Mesenchymal stem cell (in vitro differentiated cells and primary cell): ENCODE results near the gene MAOB.

Source experiments
- DNase-seq: peaks from one replicate; pipeline ENCODE4 v3.0.0-alpha.2; 2013
- H2AFZ ChIP-seq: one replicate; pipeline ENCODE4 v1.6.1; 2013; ENCODE audit warnings: low read depth, mild to moderate bottlenecking, control low read depth, inconsistent platforms, low read length, moderate library complexity
- H2AK5ac ChIP-seq: 2 replicates; pipeline ENCODE4 v1.6.1; 2013; ENCODE audit warnings: low read length, moderate library complexity, mild to moderate bottlenecking, inconsistent platforms; ENCODE audit not compliant: severe bottlenecking
- H2BK120ac ChIP-seq: one replicate; pipeline ENCODE4 v1.6.1; 2013; ENCODE audit warnings: low read depth, mild to moderate bottlenecking, inconsistent platforms, low read length, moderate library complexity
- H2BK12ac ChIP-seq, 2 experiments: one replicate each; pipeline ENCODE4 v1.6.1; 2013; ENCODE audit warnings: inconsistent platforms in 2 of 2, low read length in 2 of 2, mild to moderate bottlenecking in 2 of 2, moderate library complexity in 2 of 2, control low read depth in 1 of 2
- H2BK15ac ChIP-seq: one replicate; pipeline ENCODE4 v1.6.1; 2013; ENCODE audit warnings: mild to moderate bottlenecking, low read depth, inconsistent platforms; ENCODE audit not compliant: poor library complexity, severe bottlenecking
- H2BK5ac ChIP-seq: 2 replicates; pipeline ENCODE4 v1.6.1; 2013; ENCODE audit warnings: low read depth, mild to moderate bottlenecking, low read length, control low read depth, inconsistent platforms; ENCODE audit not compliant: poor library complexity, severe bottlenecking
- H3K14ac ChIP-seq, 2 experiments: one replicate each; pipeline ENCODE4 v1.6.1; 2013; ENCODE audit warnings: inconsistent platforms in 2 of 2, low read length in 2 of 2, control low read depth in 1 of 2, mild to moderate bottlenecking in 1 of 2, moderate library complexity in 1 of 2
- H3K18ac ChIP-seq, 2 experiments: one replicate each; pipeline ENCODE4 v1.6.1; 2013; ENCODE audit warnings: inconsistent platforms in 2 of 2, low read length in 2 of 2, control low read depth in 1 of 2, low read depth in 1 of 2, mild to moderate bottlenecking in 1 of 2
- H3K23ac ChIP-seq, 2 experiments: one replicate each; pipeline ENCODE4 v1.6.1; 2013; ENCODE audit warnings: inconsistent platforms in 2 of 2, low read length in 2 of 2, mild to moderate bottlenecking in 2 of 2, moderate library complexity in 2 of 2, control low read depth in 1 of 2
- H3K27ac ChIP-seq: 2 replicates; pipeline ENCODE4 v1.5.1; 2013; ENCODE audit warnings: mild to moderate bottlenecking, moderate library complexity, low read length, control low read depth, inconsistent platforms; ENCODE audit not compliant: poor library complexity, severe bottlenecking
- H3K27me3 ChIP-seq, 2 experiments: 2 replicates each; pipeline versions ENCODE4 v1.6.1 to v1.7.0; 2013; ENCODE audit warnings: low read length in 2 of 2, mild to moderate bottlenecking in 2 of 2, moderate library complexity in 2 of 2, control low read depth in 1 of 2, inconsistent platforms in 1 of 2; ENCODE audit not compliant: control insufficient read depth in 1 of 2, insufficient read depth in 1 of 2
- H3K36me3 ChIP-seq, 2 experiments: 2 replicates each; pipeline versions ENCODE4 v1.6.1 to v1.7.0; 2013; ENCODE audit warnings: low read length in 2 of 2, control low read depth in 1 of 2, inconsistent platforms in 1 of 2, low read depth in 1 of 2, mild to moderate bottlenecking in 1 of 2; ENCODE audit not compliant: insufficient read depth in 2 of 2, control insufficient read depth in 1 of 2
- H3K4ac ChIP-seq, 2 experiments: one replicate each; pipeline ENCODE4 v1.6.1; 2013; ENCODE audit warnings: inconsistent platforms in 2 of 2, low read length in 2 of 2, mild to moderate bottlenecking in 2 of 2, moderate library complexity in 2 of 2, control low read depth in 1 of 2, low read depth in 1 of 2
- H3K4me1 ChIP-seq: 2 replicates; pipeline ENCODE4 v1.6.1; 2013; ENCODE audit warnings: low read depth, low read length, control low read depth; ENCODE audit not compliant: control insufficient read depth, insufficient read depth
- H3K4me2 ChIP-seq: 2 replicates; pipeline ENCODE4 v1.6.1; 2013; ENCODE audit warnings: low read length, mild to moderate bottlenecking, inconsistent platforms; ENCODE audit not compliant: poor library complexity, severe bottlenecking
- H3K4me3 ChIP-seq, 2 experiments: 2 replicates each; pipeline versions ENCODE4 v1.5.1 to v1.7.0; 2013; ENCODE audit warnings: low read length in 2 of 2, mild to moderate bottlenecking in 2 of 2, control low read depth in 1 of 2, low read depth in 1 of 2; ENCODE audit not compliant: insufficient read depth in 1 of 2
- H3K79me1 ChIP-seq: replicated peaks from 2 replicates; pipeline ENCODE4 v1.6.1; 2013; ENCODE audit warnings: mild to moderate bottlenecking, control low read depth, low read length, inconsistent platforms; ENCODE audit not compliant: poor library complexity, severe bottlenecking
- H3K9ac ChIP-seq: 2 replicates; pipeline ENCODE4 v1.7.0; 2013; ENCODE audit warnings: mild to moderate bottlenecking, low read length, moderate library complexity
- H3K9me3 ChIP-seq: 2 replicates; pipeline ENCODE4 v1.7.0; 2013; ENCODE audit warnings: mild to moderate bottlenecking, low read length; ENCODE audit not compliant: control insufficient read depth
- H4K8ac ChIP-seq: one replicate; pipeline ENCODE4 v1.6.1; 2013; ENCODE audit warnings: inconsistent platforms, mild to moderate bottlenecking, low read length, moderate library complexity
- H4K91ac ChIP-seq: one replicate; pipeline ENCODE4 v1.6.1; 2013; ENCODE audit warnings: mild to moderate bottlenecking, low read length, inconsistent platforms
- WGBS: methylation state at CpG from one replicate; pipeline ENCODE4 v1.1.7; 2013; ENCODE audit warnings: mixed read lengths; 5-methylcytosine and 5-hydroxymethylcytosine counted together

The MAOB gene

DNA sequence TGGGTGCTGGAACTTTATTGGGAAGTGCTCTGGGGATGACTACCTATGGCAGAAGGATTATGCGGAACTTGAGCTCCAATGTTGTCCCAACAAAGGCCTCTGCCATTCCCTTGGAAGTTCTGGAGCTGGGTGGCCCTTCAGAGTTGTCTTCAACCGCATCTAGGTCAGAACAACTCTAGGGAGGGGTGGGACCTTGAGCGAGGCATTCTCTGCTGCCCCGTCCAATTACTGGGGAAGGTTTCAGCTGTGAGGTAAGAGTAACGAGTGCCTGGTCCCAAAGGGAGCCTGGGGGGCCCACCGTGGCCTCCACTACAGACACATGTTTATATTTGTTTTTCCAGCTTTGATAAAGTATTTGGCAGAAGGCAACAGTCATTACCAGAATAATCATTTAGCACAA lies 146.7 kb downstream of the MAOB start:
- Histone ChIP-seq H3K27me3 (peaks cover 0 to 4% of the 10 kb centered on the region in 2 experiments), H3K4me2 (no peak overlapping the region), H3K9ac (no peak overlapping the region), H3K14ac (no peak overlapping the region), H3K79me1 (no peaks in the 10 kb centered on the region), H2AK5ac (no peak overlapping the region), H3K4ac (no peak overlapping the region), H3K4me3 (no peak overlapping the region), H2AFZ (no peak overlapping the region), H3K27ac (no peak overlapping the region), H2BK12ac (no peak overlapping the region), H3K18ac (no peak overlapping the region), H3K4me1 (no peaks in the 10 kb centered on the region), H3K36me3 (no peaks in the 10 kb centered on the region), H4K91ac (no peak overlapping the region), H2BK5ac (no peak overlapping the region), H2BK15ac (no peak overlapping the region), H4K8ac (no peak overlapping the region), H2BK120ac (no peak overlapping the region), H3K9me3 (no peaks in the 10 kb centered on the region), H3K23ac (no peak overlapping the region)
- DNase-seq = no peak
- 95% methylated on average over 2 of the region's 6 CpGs for WGBS

DNA sequence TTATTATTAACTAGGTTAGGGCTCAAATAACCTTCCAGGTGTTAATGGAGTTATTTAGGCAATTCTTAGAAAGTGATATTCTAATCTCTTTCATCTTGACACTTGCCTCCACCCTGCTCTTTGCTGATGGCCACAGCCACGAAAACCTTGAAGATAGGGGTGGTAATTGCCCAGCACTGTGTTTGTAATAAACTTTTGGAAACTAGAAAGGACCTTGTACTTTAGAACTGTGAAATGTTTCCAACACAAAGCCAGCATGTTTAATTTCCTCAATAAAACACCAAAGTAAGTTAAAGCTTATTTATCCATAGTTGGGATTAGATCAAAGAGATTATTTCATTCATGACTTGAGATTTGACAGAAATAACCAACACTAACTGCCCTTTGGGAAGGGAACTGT lies 147.8 kb downstream of the MAOB start:
- H2AFZ ChIP-seq = no peak overlapping the region
- no peak overlapping the region for H2BK15ac ChIP-seq
- no CpG with 5 or more reads among the region's 1 CpG for WGBS
- H3K27ac ChIP-seq = no peak overlapping the region
- no peak overlapping the region for H2BK12ac ChIP-seq
- no peaks in the 10 kb centered on the region for H3K4me1 ChIP-seq
- H3K18ac ChIP-seq = no peak overlapping the region
- no peak overlapping the region for H3K4ac ChIP-seq
- no peak overlapping the region for H2BK5ac ChIP-seq
- H4K8ac ChIP-seq = no peak overlapping the region
- H3K79me1 ChIP-seq = no peaks in the 10 kb centered on the region
- no peaks in the 10 kb centered on the region for H3K9me3 ChIP-seq
- no peak overlapping the region for H2AK5ac ChIP-seq
- no peak overlapping the region for H4K91ac ChIP-seq
- no peak overlapping the region for H3K4me2 ChIP-seq
- H3K9ac ChIP-seq = no peak overlapping the region
- no peak for DNase-seq
- H3K4me3 ChIP-seq = no peak overlapping the region
- H2BK120ac ChIP-seq = no peak overlapping the region
- H3K14ac ChIP-seq = no peak overlapping the region
- H3K23ac ChIP-seq = no peak overlapping the region
- H3K27me3 ChIP-seq = peaks cover 0 to 4% of the 10 kb centered on the region in 2 experiments
- H3K36me3 ChIP-seq = no peaks in the 10 kb centered on the region

DNA sequence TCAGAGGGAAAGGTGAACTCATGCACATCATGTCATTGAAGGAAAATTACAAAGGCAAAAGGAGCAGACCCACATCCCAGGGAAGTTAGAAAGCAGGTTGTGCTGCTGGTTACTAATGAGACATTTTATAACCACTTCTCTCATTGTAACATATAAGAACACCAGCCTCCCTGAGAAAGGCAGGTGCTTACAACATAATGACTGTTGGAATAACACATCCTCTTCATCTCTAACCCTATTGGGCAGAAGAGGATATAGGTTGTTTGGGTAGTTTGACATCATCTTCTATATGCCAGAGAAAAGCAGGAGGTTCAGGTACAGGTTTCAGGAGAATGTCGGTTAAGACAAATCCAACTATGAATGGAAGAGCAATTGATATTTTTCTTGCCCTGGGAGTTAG lies 148.6 kb downstream of the MAOB start:
- Histone ChIP-seq H3K4ac (no peak overlapping the region), H3K23ac (no peak overlapping the region), H3K14ac (no peak overlapping the region), H3K4me1 (no peaks in the 10 kb centered on the region), H3K4me2 (no peak overlapping the region), H2BK120ac (no peak overlapping the region), H2BK5ac (no peak overlapping the region), H3K27ac (no peak overlapping the region), H2AK5ac (no peak overlapping the region), H2BK15ac (no peak overlapping the region), H3K9me3 (no peaks in the 10 kb centered on the region), H4K8ac (no peak overlapping the region), H3K9ac (no peak overlapping the region), H3K27me3 (peaks cover 0 to 4% of the 10 kb centered on the region in 2 experiments), H3K36me3 (no peaks in the 10 kb centered on the region), H3K18ac (no peak overlapping the region), H3K79me1 (no peaks in the 10 kb centered on the region), H2AFZ (no peak overlapping the region), H4K91ac (no peak overlapping the region), H3K4me3 (no peak overlapping the region), H2BK12ac (no peak overlapping the region)
- no peak for DNase-seq
- 100% methylated on average over 1 of the region's 1 CpG for WGBS

DNA sequence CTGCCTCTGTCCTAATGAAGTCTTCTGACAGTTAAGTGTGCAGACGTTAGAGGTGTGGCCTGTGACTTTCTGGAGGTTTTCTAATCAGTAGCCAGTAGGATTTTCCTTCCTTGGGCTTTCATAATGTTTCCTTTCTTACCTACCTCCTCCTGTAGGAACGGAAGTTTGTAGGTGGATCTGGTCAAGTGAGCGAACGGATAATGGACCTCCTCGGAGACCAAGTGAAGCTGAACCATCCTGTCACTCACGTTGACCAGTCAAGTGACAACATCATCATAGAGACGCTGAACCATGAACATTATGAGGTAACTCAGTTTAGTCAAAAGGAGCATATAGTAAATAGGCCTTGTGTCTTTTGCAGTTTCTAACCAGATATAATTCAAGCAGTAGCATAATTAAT lies 151.2 kb downstream of the MAOB start:
- no peaks in the 10 kb centered on the region for H3K9me3 ChIP-seq
- no peaks in the 10 kb centered on the region for H3K79me1 ChIP-seq
- no peak overlapping the region for H3K27ac ChIP-seq
- H3K23ac ChIP-seq = no peak overlapping the region
- H3K27me3 ChIP-seq = peaks cover 0 to 4% of the 10 kb centered on the region in 2 experiments
- no peaks in the 10 kb centered on the region for H3K4me1 ChIP-seq
- no peaks in the 10 kb centered on the region for H3K36me3 ChIP-seq
- no peak overlapping the region for H2BK15ac ChIP-seq
- H4K8ac ChIP-seq = no peak overlapping the region
- H3K9ac ChIP-seq = no peak overlapping the region
- DNase-seq = no peak
- H2BK12ac ChIP-seq = no peak overlapping the region
- H2AFZ ChIP-seq = no peak overlapping the region
- no peak overlapping the region for H3K4me2 ChIP-seq
- WGBS = 100% methylated on average over 3 of the region's 7 CpGs
- no peak overlapping the region for H3K18ac ChIP-seq
- H2BK120ac ChIP-seq = no peak overlapping the region
- H3K14ac ChIP-seq = no peak overlapping the region
- H4K91ac ChIP-seq = no peak overlapping the region
- H3K4ac ChIP-seq = no peak overlapping the region
- H3K4me3 ChIP-seq = no peak overlapping the region
- H2BK5ac ChIP-seq = no peak overlapping the region
- no peak overlapping the region for H2AK5ac ChIP-seq
